Hepatocyte (in vitro differentiated cells): ENCODE data around the gene MPC1.

Experiments
- CTCF ChIP-seq: fragments of 200-600 bp; sonication (generic); IDR thresholded peaks from 2 replicates; pipeline ENCODE4 v1.5.1; 2016; ENCODE audit warnings: antibody characterized with exemption, mild to moderate bottlenecking; ENCODE audit not compliant: poor library complexity
- EZH2 ChIP-seq: fragments of 200-600 bp; sonication (generic); IDR thresholded peaks from 2 replicates; pipeline ENCODE4 v1.6.1; 2016; ENCODE audit warnings: antibody characterized with exemption, mild to moderate bottlenecking, borderline replicate concordance
- EZH2phosphoT487 ChIP-seq: fragments of 200-600 bp; sonication (generic); IDR thresholded peaks from one replicate; pipeline ENCODE4 v1.6.1; 2018; ENCODE audit warnings: antibody characterized with exemption, mild to moderate bottlenecking, low read depth, moderate library complexity; ENCODE audit not compliant: unreplicated experiment, severe bottlenecking

GRCh38 chr6:166406197-166406596, 23.5 kb upstream of the MPC1 start:
- TF ChIP-seq CTCF (no peak), EZH2 (no peak), EZH2phosphoT487 (no peak)
